SH-SY5Y (cell line): ENCODE data around the gene PRRC2C.

Experiments used
- GATA2 ChIP-seq: IDR thresholded peaks from 2 replicates; pipeline ENCODE4 v1.6.1; 2011; ENCODE audit warnings: mild to moderate bottlenecking, low read depth, low read length
- GATA3 ChIP-seq: IDR thresholded peaks from 2 replicates; pipeline ENCODE4 v1.6.1; 2011; ENCODE audit warnings: low read depth, mild to moderate bottlenecking, low read length, moderate library complexity

Gene PRRC2C

DNA sequence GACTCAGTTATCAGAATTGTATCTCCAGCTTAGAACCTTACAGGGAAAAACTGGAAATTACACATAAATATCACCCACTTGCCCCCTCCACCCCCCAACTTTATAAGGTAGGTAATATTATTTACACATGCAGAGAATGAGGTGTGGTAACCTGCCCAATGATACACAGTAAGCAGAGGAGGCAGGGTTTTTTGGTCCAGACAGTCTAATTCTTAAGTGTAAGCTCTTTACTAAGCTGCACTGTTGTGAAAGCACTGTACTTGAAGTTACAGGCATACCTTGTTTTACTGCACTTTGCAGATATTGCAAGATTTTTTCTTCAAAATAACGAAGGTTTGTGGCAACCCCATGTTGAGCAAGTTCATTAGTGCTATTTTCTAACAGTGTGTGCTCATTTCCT is 111.9 kb downstream of the PRRC2C start:
- TF ChIP-seq GATA2 (no peak), GATA3 (no peak)

- TF ChIP-seq GATA3 (no peak), GATA2 (no peak)
Observed at GRCh38 chr1:171600862-171601261, 115.5 kb downstream of the PRRC2C start.

- TF ChIP-seq GATA3: no peak
Observed at GRCh38 chr1:171606402-171606941, 121.1 kb downstream of the PRRC2C start.

GRCh38 chr1:171610385-171610784 is 125.1 kb downstream of the PRRC2C start:
- TF ChIP-seq GATA2 (no peak), GATA3 (no peak)

- TF ChIP-seq GATA3: no peak
- TF ChIP-seq GATA2: no peak
Observed at GRCh38 chr1:171611306-171611705, 126.0 kb downstream of the PRRC2C start.

GRCh38 chr1:171613282-171613681 is 128.0 kb downstream of the PRRC2C start:
- TF ChIP-seq GATA3 (no peak), GATA2 (no peak)

GRCh38 chr1:171616586-171616985 is 131.3 kb downstream of the PRRC2C start:
- no peak for TF ChIP-seq GATA2
- TF ChIP-seq GATA3: no peak

- TF ChIP-seq GATA3: no peak
- no peak for TF ChIP-seq GATA2
Observed at GRCh38 chr1:171622152-171622462, 136.8 kb downstream of the PRRC2C start, which contains the start of gene MYOCOS. MYOCOS (plus strand) TSS chr1:171622243; CDS start chr1:171623884, 1,641 bp downstream.

- TF ChIP-seq GATA2 (no peak), GATA3 (no peak)
Observed at GRCh38 chr1:171623651-171624331, 138.5 kb downstream of the PRRC2C start.

- TF ChIP-seq GATA3 (no peak), GATA2 (no peak)
Observed at GRCh38 chr1:171625225-171625624, 139.9 kb downstream of the PRRC2C start.

GRCh38 chr1:171627020-171627419 is 141.7 kb downstream of the PRRC2C start:
- TF ChIP-seq GATA3 (no peak), GATA2 (no peak)

DNA sequence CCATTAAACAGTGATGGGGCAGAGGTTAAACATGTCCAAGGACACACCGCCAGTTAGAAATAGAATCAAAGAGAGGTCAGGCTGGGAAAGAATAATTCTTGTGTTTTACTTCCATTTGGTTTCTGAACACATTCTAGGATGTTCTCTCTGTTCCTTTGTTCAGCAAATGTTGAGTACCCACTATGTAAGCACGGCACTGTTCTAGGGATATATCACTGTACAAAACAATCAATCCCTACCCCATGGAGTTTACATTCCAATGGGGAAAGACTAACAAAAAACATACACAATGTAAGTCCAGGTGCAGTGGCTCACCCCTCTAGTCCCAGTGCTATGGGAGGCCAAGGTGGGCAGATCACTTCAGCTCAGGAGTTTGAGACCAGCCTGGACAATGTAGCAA is 142.9 kb downstream of the PRRC2C start:
- TF ChIP-seq GATA3 (no peak), GATA2 (no peak)

DNA sequence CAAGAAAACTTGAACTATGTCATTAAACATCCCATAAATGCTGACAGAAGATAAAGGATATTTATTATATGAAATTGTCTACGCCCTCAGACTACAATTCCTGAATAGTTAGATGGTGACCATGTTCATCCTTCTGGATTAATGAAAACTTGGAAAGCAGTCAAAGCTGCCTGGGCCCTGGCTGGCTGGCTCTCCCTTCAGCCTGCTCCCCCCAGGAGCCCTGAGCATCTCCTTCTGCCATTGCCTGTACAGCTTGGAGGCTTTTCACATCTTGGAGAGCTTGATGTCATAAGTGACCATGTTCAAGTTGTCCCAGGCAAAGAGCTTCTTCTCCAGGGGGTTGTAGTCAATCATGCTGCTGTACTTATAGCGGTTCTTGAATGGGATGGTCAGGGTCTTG is 150.3 kb downstream of the PRRC2C start:
- TF ChIP-seq GATA3 (no peak), GATA2 (no peak)

DNA sequence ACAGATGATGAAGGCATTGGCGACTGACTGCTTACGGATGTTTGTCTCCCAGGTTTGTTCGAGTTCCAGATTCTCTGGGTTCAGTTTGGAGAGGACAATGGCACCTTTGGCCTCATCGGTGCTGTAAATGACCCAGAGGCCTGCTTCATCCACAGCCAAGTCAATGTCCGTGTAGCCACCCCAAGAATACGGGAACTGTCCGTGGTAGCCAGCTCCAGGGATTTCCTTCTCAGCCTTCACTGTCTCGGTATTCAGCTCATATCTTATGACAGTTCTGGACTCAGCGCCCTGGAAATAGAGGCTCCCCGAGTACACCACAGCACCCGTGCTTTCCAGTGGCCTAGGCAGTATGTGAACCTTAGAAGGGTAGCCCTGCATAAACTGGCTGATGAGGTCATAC is 150.8 kb downstream of the PRRC2C start:
- TF ChIP-seq GATA2 (no peak), GATA3 (no peak)

- no peak for TF ChIP-seq GATA2
- TF ChIP-seq GATA3: no peak
Observed at GRCh38 chr1:171637928-171638576, 152.7 kb downstream of the PRRC2C start.
